OCI-LY7 (cell line): ENCODE data around the gene AAK1.

ENCODE experiments used
- EZH2phosphoT487 ChIP-seq: fragments of 200-600 bp; sonication (generic); IDR thresholded peaks from 2 replicates; pipeline ENCODE4 v1.6.1; 2018; ENCODE audit warnings: low read depth, borderline replicate concordance, mild to moderate bottlenecking, mixed run types, antibody characterized with exemption, low read length, moderate library complexity, mixed read lengths
- TF ChIP-seq, protein P1 (sequence below): fragments of 200-600 bp; sonication (generic); conservative IDR thresholded peaks from 2 replicates; pipeline ENCODE4 v1.5.1; 2014; ENCODE audit warnings: mild to moderate bottlenecking, antibody characterized with exemption, low read length, moderate library complexity, mixed read lengths

DNA sequence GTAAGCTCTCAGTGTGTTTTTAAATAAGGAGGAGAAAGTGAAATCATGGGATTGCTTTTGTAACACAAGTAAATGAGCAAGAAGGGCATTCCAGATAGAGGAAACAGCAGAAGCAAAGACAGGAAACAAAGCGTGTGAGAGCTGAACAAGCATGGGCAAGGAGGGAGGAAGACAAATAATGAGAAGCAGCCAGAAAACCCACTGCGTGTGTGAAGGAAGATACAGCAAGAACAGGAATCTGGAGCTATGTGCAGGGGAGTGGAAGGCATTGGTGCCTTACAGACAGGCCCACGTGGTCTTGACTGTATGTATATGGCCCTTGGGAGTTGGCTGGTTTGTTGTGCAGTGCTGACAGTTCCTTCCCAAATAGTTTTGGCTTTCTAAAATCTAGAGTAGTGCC lies 88.6 kb downstream of the AAK1 start:
- TF ChIP-seq, protein P1, sequence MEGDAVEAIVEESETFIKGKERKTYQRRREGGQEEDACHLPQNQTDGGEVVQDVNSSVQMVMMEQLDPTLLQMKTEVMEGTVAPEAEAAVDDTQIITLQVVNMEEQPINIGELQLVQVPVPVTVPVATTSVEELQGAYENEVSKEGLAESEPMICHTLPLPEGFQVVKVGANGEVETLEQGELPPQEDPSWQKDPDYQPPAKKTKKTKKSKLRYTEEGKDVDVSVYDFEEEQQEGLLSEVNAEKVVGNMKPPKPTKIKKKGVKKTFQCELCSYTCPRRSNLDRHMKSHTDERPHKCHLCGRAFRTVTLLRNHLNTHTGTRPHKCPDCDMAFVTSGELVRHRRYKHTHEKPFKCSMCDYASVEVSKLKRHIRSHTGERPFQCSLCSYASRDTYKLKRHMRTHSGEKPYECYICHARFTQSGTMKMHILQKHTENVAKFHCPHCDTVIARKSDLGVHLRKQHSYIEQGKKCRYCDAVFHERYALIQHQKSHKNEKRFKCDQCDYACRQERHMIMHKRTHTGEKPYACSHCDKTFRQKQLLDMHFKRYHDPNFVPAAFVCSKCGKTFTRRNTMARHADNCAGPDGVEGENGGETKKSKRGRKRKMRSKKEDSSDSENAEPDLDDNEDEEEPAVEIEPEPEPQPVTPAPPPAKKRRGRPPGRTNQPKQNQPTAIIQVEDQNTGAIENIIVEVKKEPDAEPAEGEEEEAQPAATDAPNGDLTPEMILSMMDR, result no peak
- no peak for TF ChIP-seq EZH2phosphoT487
